ENCODE results near the gene ASTL.
"Not testable (repeated sequence)": the region's sequence is repeated elsewhere in the genome, so short reads cannot be mapped to it uniquely, and the experiment has no call there.

The ASTL gene

DNA sequence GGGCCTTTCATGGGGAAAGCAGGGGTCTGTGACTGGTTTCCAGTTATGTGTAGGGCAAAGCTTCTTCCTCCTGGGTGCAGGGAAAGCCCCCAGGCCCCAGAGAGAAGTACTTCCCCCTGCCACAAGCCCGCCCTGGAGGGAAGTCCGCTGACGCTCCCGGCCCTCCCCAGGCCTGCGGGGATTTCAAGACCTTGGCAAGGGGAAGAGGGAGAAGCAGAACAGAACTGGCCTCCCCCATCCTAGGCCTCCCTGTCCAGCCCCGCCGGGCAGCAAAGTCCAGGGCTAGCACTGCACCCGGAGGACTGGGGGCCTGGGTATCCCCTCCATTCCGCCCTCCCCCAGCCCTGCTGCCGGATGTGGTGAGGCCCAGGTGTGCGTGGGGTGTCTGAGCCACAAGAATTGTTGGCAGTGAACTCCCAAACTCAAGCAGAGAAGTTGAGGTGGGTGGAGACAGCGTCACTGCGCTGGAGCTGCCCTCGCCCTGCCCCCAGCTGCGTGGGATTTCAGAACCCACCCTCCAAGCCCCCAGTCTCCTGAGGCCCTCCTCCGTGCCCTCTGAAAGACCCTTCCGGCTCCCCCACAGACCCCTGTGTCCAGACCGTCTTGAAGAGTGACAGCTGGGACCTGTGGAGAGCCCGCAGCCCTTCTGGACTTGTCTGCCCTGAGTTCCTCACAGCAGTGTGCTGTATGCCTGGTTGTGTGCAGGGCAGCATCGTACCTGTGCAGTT lies 8.0 kb upstream of the ASTL start:
- peak; percentile 79 to 90 (median 85) for DNase-seq (ENCODE audit: low read depth in 2 of 3, low spot score in 2 of 3)

DNA sequence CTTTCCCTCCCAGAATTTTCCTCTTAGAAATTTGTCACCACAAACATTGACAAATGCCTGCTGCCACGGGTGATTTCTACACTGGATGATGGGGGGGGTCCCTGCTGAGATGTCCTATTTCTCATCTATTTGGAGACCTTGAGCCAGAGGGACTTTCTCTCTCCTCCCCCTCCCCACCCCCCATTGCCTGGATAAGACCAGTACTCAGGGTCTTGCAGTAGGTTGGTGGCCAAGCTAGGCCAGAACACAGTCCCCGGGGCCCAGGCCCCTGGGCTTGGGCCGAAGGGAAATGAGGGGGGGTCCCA lies 7.5 kb upstream of the ASTL start:
- no peak for DNase-seq (ENCODE audit: low read depth in 2 of 3, low spot score in 2 of 3)

DNA sequence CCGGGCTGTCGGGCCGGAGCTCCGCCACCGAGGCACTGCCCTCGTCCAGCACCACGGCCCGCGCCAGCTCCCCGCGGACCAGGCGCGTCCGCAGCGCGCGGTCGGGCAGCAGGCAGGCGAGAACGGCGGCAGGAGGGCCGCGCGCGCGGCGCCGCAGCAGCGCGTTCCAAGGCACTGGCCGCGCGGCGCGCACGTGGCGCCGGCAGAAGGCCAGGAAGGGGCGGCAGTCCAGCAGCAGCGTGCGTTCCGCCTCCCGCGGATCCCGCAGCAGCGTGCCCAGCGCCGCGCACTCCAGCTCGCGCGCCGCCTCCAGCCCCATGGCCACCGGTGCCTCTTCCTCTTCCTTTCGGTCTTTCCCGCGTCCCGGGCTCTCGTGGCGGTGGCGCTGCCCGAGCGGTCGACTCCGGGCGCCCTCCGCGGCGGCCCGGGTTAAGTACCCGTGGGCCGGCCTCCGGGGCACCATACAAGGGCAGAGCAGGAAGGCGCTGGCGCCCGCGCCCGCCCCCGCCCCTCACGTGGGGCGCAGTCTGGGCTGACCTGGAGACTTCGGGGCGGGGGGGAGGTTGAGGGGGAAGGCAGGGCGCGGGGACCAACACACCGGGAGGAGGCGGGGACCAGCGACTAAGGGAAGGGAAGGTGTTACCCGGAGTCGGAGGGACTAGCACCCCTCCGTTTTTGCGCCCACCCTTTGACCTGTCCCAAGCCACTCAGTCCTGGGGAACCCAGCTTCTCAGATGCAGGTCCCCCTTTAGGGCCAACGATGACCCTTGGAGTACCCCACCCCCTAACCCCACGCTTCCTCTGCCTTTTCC lies 6.9 kb upstream of the ASTL start, which contains the start of gene DUSP2:
DUSP2 (minus strand) TSS at position 405 of the 812 bp plus-strand sequence; CDS start at position 319, 86 bp downstream.
- peak; percentile 86 to 96 (median 95) for DNase-seq (ENCODE audit: low read depth in 2 of 3, low spot score in 2 of 3)

DNA sequence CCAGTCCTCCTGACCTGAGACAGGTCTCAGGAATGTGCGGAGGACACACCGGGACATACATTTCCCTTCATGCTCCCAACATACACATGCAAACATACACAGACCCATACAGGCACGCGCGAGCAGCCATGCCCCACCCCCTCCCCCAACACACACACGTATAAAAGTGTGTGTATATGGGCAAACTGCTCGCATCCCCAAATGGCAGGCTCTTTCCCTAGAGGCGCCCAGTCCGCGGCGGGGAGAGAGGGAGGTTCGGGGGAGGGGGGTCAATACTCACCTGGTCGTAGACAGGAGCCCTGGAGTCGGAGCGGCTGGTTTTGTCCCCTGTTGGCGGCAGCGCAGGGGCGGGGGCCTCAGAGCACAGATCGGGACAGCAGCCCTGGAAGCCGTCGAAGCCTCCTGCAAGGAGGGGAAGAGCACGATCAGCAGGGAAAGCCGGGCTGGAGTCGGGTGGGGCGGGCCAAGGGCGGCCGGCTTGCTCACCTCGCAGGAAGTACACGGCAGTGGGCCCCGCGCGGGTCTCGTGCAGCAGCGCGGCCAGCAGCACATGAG lies 6.3 kb upstream of the ASTL start:
- peak in 1 of 3 experiments; percentile 36 for DNase-seq (ENCODE audit: low read depth in 2 of 3, low spot score in 2 of 3)

DNA sequence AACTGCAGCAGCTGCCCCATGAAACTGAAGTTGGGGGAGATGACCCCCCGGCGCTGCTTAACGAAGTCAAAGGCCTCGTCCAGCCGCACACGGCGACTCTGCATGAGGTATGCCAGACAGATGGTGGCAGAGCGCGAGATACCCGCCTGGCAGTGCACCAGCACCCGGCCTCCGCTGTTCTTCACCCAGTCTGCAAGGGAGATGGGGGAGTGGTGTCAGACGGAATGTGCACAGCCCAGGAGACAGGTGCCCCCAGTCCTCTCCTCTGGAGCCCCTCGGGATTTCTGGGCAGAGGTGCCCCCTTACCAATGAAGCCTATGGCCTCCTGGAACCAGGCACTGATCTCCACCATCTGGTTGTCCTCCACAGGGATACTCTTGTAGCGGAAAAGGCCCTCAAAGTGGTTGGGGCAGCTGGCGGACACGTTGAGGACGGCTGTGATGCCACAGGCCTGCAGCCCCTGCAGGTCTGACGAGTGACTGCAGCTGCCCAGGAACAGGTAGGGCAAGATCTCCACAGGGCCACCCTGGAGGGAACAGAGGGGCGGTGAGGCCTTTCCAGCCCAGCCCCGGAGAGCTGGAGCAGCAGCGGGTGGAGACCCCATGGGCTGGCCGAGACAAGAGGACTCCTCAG lies 5.7 kb upstream of the ASTL start:
- DNase-seq (ENCODE audit: low read depth in 2 of 3, low spot score in 2 of 3) = no peak

DNA sequence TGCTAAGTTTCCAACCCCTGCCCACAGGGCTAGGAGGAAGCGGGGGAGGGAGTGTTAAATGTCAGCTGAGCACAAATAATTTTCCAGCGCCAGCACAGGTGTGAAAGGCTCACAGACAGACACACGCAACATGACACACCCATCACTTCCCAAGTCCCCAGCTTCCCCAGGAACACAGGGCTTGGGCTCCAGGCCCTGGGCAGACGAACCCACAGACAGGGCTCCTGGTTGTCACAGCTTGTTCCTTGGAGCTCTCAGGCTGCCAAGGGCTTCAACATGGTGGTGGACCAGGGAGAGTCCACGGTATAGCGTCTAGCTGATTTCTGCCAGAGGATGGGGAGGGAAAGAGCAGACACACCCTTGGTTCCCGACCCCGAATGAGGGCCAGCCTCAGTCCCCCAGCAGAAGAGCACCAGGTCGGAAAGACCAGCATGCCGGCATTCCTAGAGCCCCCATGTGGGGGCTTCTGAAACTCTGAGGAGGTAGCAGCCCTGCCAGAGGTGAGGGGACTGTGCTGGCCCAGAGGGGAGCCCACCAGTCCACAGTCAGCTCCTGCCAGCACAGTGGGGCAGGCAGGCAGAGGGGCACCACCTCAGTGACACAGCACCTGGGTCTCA lies 5.0 kb upstream of the ASTL start:
- peak in 2 of 3 experiments; percentile 23 to 27 for DNase-seq (ENCODE audit: low read depth in 2 of 3, low spot score in 2 of 3)

DNA sequence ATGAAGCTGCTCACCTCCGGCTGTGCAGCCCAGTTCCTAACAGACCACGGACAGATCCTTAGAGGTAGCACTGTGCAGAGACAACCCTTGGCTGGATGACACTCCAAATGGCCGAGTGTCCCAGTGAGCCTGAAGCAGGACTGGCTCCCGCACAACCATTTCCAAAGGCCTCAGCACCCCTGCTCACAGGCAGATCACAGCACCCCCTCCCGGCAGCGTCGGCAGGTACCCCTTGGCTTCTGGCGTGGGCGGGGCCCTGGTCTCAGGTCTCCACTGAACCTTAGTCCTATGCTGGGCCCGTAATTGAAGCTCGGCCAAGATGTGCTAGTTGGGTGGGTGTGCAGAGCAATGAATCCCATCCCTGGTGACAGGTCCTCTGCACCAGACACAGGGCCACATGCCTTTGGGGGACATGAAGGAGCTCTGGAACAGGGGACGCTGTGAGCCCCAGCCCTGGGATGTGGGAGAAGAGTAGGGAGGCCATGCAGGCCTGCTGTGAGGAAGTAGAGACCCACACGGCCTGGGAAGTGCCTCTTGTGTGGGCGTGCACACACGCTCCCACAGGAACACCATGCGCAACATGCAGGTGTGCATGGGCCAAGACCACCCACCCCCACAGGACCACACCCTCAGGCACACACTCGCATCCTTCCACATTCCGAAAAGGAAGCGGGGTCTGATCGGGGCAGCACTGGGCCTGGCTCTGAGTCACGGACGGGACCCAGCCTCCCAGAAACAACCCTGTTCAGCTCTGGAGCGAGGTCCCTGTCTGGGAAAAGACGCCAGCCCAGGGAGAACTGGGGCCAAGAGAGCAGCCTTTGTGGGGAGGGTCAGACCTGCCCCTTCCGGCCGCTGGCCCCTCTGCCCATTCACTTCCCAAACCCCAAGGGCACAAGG lies 4.2 kb upstream of the ASTL start:
- peak; percentile 74 to 80 (median 79) for DNase-seq (ENCODE audit: low read depth in 2 of 3, low spot score in 2 of 3)

DNA sequence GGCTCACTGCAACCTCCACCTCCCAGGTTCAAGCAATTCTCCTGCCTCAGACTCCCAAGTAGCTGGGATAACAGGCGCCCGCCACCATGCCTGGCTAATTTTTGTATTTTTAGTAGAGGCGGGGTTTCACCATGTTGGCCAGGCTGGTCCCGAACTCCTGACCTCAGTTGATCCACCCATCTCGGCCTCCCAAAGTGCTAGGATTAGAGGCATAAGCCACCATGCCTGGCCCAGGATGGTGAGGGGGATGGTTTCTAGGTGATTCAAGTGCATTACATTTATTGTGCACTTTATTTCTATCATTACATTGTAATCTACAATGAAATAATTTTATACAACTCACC lies 3.3 kb upstream of the ASTL start:
- DNase-seq (ENCODE audit: low read depth in 2 of 3, low spot score in 2 of 3) = not testable (repeated sequence)

DNA sequence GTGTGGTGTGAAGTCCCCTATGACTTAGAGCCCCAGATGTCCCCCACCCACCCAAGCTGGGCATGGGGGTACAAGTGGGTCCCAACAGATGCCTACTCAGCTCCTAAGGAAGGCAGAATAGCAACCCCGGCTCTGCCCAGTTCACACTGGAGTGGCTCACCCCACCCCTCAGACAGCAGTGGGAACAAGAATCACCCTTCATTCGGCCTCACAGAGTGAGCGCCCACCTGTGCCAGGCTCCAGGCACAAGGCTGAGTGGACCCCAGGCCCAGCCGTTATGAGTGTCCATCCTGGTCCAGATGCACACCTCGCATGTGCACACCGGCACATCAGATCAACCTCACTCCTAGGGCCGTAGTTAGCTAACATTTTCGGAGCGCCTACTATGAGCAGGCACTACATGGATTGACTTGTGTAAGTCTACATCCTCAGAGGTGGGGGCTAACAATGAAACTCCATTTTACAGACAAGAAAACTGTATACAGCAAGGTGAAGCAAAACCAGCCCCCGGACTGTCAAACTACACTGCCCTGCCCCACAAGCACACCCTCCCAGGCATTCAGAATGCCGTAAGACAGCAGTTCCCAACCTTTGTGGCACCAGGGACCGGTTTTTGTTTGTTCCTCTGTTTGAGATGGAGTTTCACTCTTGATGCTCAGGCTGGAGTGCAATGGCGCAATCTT lies 2.8 kb upstream of the ASTL start:
- DNase-seq (ENCODE audit: low read depth in 2 of 3, low spot score in 2 of 3) = no peak

DNA sequence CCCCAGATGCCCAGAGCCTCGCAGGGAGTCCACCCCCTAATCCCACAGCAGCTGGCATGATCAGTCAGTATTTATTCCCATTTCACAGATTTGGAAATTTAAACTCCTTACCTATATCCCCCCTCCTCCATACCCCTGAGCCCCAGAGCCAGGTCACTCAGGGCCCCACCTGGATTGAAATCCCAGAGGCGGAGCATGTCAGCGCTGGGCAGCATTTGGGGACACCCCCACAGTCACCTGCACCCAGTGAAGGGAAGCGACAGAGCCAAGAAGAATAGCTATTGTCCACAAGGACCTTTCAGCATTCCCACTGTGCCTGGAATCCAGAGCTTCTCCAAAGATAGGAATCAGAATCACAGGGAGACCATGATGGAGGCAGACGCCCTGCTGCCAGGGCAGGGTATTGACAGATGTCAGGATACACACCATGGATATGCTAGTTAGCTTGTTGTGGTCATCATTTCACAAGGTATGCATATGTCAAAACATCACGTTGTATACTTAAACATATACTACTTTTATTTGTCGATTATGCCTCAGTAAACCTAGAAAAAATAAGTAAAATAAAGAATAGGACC lies 968 bp upstream of the ASTL start:
- DNase-seq (ENCODE audit: low read depth in 2 of 3, low spot score in 2 of 3) = no peak

DNA sequence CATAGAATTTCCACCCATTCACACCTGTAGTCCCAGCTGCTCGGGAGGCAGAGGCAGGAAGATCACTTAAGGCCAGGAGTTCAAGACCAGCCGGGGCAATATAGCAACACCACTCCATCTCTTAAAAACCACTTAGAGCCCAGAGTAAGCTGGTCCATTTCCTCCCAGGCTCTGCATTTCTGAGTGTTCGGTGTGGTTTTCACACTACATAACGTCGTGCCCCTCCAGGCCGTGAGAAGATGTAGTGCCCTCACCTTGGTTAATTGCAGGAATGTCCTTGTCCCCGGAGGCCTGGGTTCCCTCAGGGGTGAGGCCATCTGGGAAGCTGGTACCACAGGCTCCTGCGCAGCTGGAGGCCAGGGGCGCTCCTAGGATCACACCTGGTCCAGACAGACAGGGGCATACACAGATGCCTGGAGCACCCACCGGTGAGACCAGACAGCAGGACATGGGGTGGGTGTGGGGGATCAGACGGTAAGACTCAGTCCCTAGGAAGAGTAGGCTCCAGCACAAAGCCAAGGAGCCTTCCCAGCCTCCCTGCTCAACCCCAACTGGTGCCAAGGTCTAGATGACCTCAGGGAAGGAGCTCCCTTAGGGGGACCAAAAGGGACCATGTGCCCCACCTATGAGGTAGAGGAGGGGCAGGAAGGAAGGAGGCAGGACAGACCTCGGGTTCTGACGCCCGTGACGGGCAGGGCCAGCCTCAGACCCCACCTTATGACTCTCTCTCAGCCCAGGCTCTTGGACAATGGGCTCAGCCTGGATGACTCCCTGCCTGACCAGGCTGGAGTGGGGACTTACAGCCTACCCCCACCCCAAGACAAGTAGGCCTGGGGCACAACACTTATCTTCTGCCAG lies 752 bp downstream of the ASTL start:
- DNase-seq (ENCODE audit: low read depth in 2 of 3, low spot score in 2 of 3) = no peak

DNA sequence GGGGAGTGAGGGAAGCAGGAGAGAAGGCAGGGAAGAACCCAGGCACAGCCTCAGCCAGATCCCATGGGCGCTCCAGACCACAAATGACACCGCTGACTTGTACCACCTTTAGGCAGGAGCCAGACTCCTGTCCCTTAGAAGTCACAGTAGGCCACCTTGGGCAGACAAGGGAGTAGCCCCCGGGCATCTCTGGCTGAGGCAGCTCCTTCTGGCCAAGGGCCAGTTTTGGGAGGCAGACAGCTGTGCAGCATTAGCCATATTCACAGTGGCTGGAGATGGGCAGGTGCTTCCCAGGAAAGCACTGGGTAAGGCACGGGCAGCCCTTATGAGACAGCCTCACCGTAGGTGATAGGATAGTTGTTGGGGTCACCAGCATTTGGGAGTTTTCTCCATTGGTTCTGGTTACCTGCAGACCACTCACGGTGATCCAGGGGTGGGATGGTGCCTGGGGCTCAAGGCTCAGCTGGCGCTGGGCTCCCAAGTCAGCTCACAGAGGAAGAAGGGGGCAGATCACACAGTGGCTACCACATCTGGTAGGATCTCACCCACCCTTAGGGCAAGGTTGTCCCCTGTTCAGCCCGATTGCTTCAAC lies 2.1 kb downstream of the ASTL start:
- no peak for DNase-seq (ENCODE audit: low read depth in 2 of 3, low spot score in 2 of 3)

DNA sequence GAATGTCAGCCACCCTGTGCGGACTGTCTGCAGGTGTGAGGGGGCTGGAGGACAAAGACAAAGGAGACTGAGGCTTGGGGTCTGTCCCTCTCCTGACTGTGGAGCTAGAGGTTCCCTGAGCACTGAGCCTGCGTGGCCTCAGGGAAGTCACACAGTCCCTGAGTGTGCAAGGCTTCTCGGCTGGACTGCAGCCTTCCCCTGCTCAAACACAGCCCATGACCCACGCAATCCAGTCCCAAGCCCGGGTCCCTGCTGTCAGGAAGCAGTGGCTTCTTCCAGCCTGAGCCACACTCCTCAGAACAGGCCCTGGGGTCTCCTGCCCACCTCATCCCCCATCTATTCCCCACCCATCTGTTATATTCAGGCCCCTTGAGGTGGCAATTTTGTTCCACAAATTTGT lies 2.7 kb downstream of the ASTL start:
- DNase-seq (ENCODE audit: low read depth in 2 of 3, low spot score in 2 of 3) = no peak

DNA sequence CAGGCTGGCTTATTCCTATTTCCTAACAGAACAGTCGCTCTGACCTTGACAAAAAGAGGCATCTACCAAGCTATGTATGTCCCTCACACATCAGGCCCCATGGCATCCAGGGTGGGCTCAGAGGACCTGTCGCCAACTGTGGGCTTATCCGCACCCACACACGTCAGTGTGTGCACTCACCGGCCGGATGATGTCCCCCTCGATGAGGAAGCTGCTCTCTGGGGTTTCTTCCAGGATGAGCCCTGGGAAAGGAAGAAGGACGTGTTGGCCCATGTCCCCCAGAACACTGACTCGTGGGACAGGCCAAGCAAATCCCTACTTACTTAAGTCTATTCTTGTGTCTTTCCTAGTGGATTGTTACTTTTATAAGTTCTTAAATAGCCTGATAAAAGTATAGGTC lies 3.1 kb downstream of the ASTL start:
- no peak for DNase-seq (ENCODE audit: low read depth in 2 of 3, low spot score in 2 of 3)

DNA sequence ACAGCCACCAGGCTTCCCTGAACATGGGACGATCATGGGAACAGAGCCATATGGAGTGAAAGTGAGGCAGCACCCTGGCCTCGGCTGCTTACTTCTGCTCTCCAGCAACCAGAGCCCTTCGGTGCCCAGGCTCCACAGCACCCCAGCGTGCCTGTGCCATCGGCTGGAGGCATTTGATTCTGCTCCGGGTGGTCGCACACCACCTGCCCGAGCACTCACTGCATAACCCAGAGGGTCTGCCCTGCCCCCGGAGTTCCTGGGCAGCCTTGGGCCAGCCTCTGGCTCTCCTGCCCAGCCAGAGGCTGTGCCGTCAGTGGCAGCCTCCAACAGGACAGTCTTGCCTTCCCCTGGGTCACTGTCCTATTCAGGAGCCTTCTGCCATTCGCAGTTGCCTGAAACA lies 3.9 kb downstream of the ASTL start:
- DNase-seq (ENCODE audit: low read depth in 2 of 3, low spot score in 2 of 3) = no peak

DNA sequence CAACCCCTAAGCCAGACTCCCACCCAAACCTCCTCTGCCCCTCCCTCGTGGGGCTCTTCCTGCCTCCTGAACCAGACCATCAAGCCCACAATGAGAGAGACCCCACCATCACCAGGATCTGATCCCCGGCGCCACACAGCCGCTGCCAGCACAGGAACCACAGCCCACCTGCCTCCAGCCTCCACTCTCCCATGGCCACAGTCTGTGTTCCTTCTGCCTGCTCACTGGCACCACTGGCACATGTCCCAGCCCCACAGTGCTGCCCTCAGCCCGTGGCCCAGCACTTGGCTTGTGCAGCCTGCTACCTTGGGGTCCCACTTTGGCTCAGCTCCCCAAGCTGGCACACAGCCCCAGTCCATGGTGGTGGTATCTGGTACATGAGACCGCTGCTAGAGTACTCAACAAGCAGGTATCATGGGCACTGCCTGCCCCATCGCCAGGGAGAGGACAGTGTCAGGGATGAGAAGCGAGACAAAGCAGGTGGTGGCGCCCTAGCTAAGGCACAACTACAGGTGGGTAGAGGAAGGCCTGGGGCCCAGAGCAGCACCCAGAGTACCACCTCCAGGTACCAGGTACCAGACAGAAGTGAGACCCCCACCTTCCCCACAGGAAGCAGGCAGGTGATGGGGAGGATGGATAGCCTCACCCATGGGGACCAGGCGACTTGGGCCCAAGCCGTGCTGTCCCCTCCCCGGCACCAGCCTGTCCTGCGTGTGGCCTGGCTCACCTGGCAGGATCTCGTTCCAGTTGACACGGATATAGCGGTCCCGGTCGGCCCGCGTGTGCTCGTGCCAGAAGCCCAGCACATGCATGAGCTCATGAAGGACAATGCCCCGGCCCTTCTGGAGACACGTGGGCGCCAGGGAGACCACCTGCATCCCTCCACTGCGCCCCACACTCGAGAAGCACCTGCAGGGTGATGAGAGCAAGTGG lies 6.2 kb downstream of the ASTL start:
- no peak for DNase-seq (ENCODE audit: low read depth in 2 of 3, low spot score in 2 of 3)

DNA sequence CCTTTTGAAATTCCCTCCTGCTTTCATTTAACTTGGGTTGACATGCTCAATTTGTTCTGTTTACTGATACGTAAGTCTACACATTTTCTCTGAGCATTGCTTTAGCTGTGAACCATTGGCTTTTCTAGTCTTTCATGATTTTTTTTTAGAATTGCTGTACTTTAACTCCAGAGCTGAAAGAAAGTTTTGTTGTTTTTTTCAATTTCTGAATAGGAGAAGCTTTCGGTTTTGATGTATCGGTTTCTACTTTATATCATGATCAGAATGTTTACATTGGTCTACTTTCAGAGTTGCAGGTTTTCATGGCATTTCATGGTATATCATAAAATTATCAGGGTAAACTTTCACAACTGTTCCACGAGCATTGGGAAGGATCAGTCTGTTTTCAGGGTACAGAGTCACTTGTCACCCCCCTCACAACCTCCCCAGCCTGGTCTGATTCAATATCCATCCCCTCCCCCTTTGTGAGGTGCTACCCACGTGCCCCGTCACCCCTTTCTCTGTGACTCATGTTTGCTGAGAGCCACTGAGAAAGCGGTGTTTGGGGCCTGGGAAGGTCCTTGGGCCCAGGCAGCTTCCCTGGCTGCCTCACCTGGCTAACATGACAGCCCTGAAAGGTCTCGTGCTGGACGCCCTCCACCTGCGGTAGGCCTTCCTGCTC lies 7.0 kb downstream of the ASTL start:
- no peak for DNase-seq (ENCODE audit: low read depth in 2 of 3, low spot score in 2 of 3)
